ENCODE results near the gene PICALM.

The PICALM gene

GRCh38 chr11:85988780-85989179, 80.1 kb downstream of the PICALM start:
- Mint-ChIP-seq H3K27ac (peak overlapping the region; percentile 41), H3K27me3 (ENCODE audit: low read depth, poor library complexity) (no peaks in the 10 kb centered on the region), H3K9me3 (no peaks in the 10 kb centered on the region), H3K4me3 (no peak overlapping the region), H3K4me1 (peaks cover 5% of the 10 kb centered on the region), H3K36me3 (ENCODE audit: low read depth) (peaks cover 43% of the 10 kb centered on the region)
- no peak for DNase-seq
- TF ChIP-seq CTCF (IDR thresholded peaks at IDR 0.05), result no peak

GRCh38 chr11:85977751-85978160, 91.1 kb downstream of the PICALM start:
- DNase-seq, result no peak
- Mint-ChIP-seq H3K4me3 (no peak overlapping the region), H3K4me1 (no peaks in the 10 kb centered on the region), H3K27ac (no peak overlapping the region), H3K9me3 (no peaks in the 10 kb centered on the region), H3K36me3 (ENCODE audit: low read depth) (peaks cover 66% of the 10 kb centered on the region), H3K27me3 (ENCODE audit: low read depth, poor library complexity) (no peaks in the 10 kb centered on the region)
- no peak for TF ChIP-seq CTCF (IDR thresholded peaks at IDR 0.05)

DNA sequence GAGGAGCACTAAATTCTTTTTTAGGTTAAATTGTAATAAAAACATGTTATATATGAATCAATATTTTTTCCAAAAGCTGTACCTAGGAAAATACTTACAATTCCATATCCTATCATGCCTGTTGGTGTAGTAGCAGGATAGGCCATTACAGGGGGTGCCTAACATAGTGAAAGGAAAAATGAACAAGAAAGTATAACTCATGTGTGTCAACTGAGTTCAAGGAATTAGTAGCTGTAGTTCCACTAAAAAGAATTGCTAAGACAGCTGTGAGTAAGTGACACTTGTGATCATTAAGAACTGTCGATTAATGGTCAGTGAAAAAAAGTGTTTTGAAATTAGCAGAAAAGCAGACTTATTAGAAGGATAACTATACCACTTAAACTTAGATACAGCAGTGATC, 92.4 kb downstream of the PICALM start:
- DNase-seq, result no peak
- Mint-ChIP-seq H3K27ac (no peak overlapping the region), H3K9me3 (no peaks in the 10 kb centered on the region), H3K27me3 (ENCODE audit: low read depth, poor library complexity) (no peaks in the 10 kb centered on the region), H3K4me1 (no peaks in the 10 kb centered on the region), H3K36me3 (ENCODE audit: low read depth) (peaks cover 63% of the 10 kb centered on the region), H3K4me3 (no peak overlapping the region)
- no peak for TF ChIP-seq CTCF (IDR thresholded peaks at IDR 0.05)

DNA sequence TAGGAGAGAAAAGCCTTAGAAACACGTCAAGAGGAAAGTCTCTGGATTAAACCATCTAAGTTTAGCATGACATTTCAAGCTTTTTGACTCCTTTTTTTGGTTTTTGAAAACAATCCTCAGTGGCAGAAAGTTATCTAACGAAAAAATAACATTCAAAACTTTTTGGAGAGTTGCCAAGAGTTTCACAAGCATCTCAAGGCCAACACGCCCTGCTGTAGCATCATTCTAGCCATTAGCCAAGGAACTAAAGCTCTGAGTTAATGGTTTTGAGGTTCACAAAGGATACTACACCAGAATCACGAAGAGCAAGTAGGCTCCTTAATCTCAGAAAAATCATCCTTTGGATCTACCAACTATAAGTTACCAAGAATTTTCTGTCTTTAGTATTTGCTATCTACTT, 94.8 kb downstream of the PICALM start:
- Mint-ChIP-seq H3K36me3 (ENCODE audit: low read depth) (peaks cover 77% of the 10 kb centered on the region), H3K27me3 (ENCODE audit: low read depth, poor library complexity) (no peaks in the 10 kb centered on the region), H3K4me1 (peaks cover 2% of the 10 kb centered on the region), H3K4me3 (no peak overlapping the region), H3K27ac (no peak overlapping the region), H3K9me3 (peaks cover 4% of the 10 kb centered on the region)
- no peak for DNase-seq
- no peak for TF ChIP-seq CTCF (IDR thresholded peaks at IDR 0.05)

GRCh38 chr11:85970593-85970992, 98.3 kb downstream of the PICALM start:
- H3K27ac Mint-ChIP-seq, result no peak overlapping the region
- no peak overlapping the region for H3K4me3 Mint-ChIP-seq
- peaks cover 4% of the 10 kb centered on the region for H3K9me3 Mint-ChIP-seq
- no peak for TF ChIP-seq CTCF (IDR thresholded peaks at IDR 0.05)
- no peaks in the 10 kb centered on the region for H3K27me3 Mint-ChIP-seq (ENCODE audit: low read depth, poor library complexity)
- H3K36me3 Mint-ChIP-seq (ENCODE audit: low read depth), result peaks cover 75% of the 10 kb centered on the region
- peaks cover 17% of the 10 kb centered on the region for H3K4me1 Mint-ChIP-seq
- no peak for DNase-seq

DNA sequence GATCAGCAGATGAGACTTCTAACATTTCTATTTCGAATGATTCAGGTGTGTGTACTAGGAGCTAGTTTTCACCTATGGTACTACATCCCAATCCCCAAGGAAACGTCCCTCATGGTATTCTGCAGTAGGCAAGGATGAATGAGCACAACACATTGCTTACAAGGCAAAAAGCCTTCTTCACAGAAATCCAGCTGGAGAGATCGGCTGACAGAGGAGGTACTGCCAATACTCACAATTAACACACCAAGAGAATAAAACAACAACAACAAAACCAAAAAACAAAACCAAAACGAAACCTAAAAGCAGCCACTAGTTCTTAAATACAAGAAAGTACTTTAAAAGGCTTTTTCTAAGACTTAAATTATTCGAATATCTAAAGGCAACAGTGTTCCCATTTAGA, 101.4 kb downstream of the PICALM start:
- Mint-ChIP-seq H3K4me3 (no peak overlapping the region), H3K27ac (peak overlapping the region; percentile 47), H3K36me3 (ENCODE audit: low read depth) (peaks cover 80% of the 10 kb centered on the region), H3K4me1 (peaks cover 28% of the 10 kb centered on the region), H3K27me3 (ENCODE audit: low read depth, poor library complexity) (no peaks in the 10 kb centered on the region), H3K9me3 (peaks cover 10% of the 10 kb centered on the region)
- DNase-seq, result no peak
- no peak for TF ChIP-seq CTCF (IDR thresholded peaks at IDR 0.05)

All from nephron progenitor cell (in vitro differentiated cells).